Measurements from ENCODE around the gene HSPA8.
A peak's percentile ranks its signal among the peaks of the same experiment; 100 is the strongest.

Gene HSPA8

DNA sequence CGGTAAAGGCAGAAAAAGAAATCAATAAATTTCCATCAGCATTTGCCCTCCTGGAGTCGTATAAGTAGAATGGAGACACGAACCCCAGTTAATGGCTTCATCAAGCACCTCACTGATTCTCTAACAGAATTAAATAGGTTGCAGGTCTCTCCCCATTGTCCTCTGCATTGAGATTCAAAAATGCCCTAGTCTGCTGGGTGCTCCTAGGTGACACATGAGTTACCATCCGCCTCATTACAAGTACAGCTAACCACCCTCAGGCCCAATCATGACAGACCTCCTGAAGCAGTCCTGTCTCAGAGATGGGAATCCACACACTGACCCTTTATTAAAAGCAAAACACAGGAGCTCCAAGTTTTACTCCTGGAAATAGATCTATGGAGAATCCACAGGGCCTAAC, 31.4 kb downstream of the HSPA8 start:
- H3K36me3 ChIP-seq: no peaks in the 10 kb centered on the region
- no peak overlapping the region for H3K27ac ChIP-seq
- H4K20me1 ChIP-seq: no peaks in the 10 kb centered on the region
- H3K4me1 ChIP-seq: no peaks in the 10 kb centered on the region
- no peak overlapping the region for H3K9ac ChIP-seq
- no peaks in the 10 kb centered on the region for H3K27me3 ChIP-seq
- H3K4me2 ChIP-seq: no peak overlapping the region
- H3K4me3 ChIP-seq: no peak overlapping the region
- TF ChIP-seq Cebpa-rat (IDR thresholded peaks at IDR 0.05): no peak
- no peaks in the 10 kb centered on the region for H3K9me3 ChIP-seq

DNA sequence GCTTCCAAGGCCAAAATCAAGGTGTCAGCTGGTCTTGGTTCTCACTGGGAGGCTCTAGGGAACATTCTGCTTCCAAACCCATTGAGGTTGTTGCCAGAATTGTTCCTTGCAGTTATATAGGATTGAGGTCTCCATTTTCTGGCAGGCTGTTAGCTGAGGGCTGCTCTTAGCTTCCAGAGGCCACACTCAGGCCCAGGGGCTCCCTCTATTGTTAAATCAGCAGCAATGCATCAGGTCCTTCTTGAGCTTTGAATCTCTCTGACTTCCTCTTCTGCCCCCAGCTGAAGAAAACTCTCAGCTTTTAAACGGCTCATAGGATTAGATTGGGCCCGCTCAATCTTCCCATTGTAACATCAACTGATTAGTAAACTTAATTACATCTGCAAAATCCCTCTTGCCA, 41.0 kb downstream of the HSPA8 start:
- H3K4me1 ChIP-seq: peaks cover 33% of the 10 kb centered on the region
- H4K20me1 ChIP-seq: no peaks in the 10 kb centered on the region
- no peaks in the 10 kb centered on the region for H3K27me3 ChIP-seq
- no peak overlapping the region for H3K27ac ChIP-seq
- no peak overlapping the region for H3K9ac ChIP-seq
- no peak overlapping the region for H3K4me3 ChIP-seq
- H3K4me2 ChIP-seq: no peak overlapping the region
- no peaks in the 10 kb centered on the region for H3K9me3 ChIP-seq
- TF ChIP-seq Cebpa-rat (IDR thresholded peaks at IDR 0.05): no peak
- H3K36me3 ChIP-seq: no peaks in the 10 kb centered on the region

DNA sequence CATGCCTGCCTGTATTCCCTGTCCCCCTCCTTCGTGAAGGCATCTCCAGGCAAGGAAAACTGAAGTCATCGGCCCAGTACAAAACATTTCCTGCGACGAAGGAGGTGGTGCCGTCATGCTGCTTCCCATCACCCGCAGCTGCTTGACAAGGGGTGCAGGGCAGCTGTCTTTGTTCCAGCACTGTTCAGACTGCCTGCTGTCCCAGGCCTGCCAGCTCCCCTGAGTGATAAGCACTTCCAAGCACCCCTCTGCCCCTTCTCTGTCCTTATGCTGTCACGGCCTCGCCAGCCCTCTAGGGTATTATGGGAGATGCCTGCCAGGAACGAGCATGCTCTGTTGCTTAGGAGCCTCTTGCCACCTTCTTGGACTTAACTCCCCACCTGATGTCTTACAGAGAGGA, 43.2 kb downstream of the HSPA8 start:
- H3K4me3 ChIP-seq: no peak overlapping the region
- no peaks in the 10 kb centered on the region for H3K27me3 ChIP-seq
- H3K4me1 ChIP-seq: peaks cover 35% of the 10 kb centered on the region
- no peak for TF ChIP-seq Cebpa-rat (IDR thresholded peaks at IDR 0.05)
- H3K36me3 ChIP-seq: no peaks in the 10 kb centered on the region
- peak overlapping the region; percentile 30 for H3K4me2 ChIP-seq
- H3K27ac ChIP-seq: no peak overlapping the region
- no peaks in the 10 kb centered on the region for H3K9me3 ChIP-seq
- no peaks in the 10 kb centered on the region for H4K20me1 ChIP-seq
- no peak overlapping the region for H3K9ac ChIP-seq

DNA sequence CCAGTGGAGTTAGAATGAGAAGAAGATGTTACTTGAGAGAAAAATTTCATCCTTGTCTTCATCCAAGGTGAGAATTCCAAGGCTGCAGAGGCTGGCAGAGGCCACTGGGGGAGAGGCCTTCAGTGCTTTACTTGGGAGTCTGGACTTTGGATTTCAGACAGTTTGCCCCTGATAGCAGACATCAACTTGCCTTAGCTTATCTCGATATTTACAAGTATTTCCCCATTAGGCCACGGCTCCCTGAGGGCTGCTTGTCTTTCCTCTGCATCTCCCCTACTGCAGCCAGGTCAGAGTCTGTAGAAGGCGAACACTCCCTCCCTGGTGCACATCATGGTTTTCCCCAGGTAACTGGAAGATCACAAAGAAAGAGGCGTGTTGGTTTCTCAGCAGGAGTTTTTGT, 50.4 kb downstream of the HSPA8 start:
- H3K36me3 ChIP-seq: no peaks in the 10 kb centered on the region
- no peak overlapping the region for H3K4me2 ChIP-seq
- H3K9ac ChIP-seq: no peak overlapping the region
- no peaks in the 10 kb centered on the region for H3K27me3 ChIP-seq
- peaks cover 9% of the 10 kb centered on the region for H3K4me1 ChIP-seq
- no peaks in the 10 kb centered on the region for H4K20me1 ChIP-seq
- no peak overlapping the region for H3K27ac ChIP-seq
- H3K9me3 ChIP-seq: no peaks in the 10 kb centered on the region
- TF ChIP-seq Cebpa-rat (IDR thresholded peaks at IDR 0.05): no peak
- H3K4me3 ChIP-seq: no peak overlapping the region

Measured in BLaER1 (cell line).